Fibroblast of mammary gland (primary cell): Measurements from ENCODE around the gene ATRN.

Experiments used
- DNase-seq: peaks from one replicate; pipeline ENCODE4 v3.0.0-alpha.2; 2010; ENCODE audit warnings: low read depth
- H3K4me3 ChIP-seq: 2 replicates; pipeline ENCODE4 v1.5.1; 2011; ENCODE audit warnings: low read depth, mild to moderate bottlenecking, low read length, moderate library complexity; ENCODE audit not compliant: control insufficient read depth
- TF ChIP-seq, protein P1 (sequence below): conservative IDR thresholded peaks from 2 replicates; pipeline ENCODE4 v1.5.1; 2011; ENCODE audit warnings: low read depth, low read length, inconsistent platforms; ENCODE audit not compliant: control insufficient read depth, insufficient read depth

Gene ATRN

GRCh38 chr20:3541887-3542721, 71.3 kb downstream of the ATRN start:
- TF ChIP-seq, protein P1, sequence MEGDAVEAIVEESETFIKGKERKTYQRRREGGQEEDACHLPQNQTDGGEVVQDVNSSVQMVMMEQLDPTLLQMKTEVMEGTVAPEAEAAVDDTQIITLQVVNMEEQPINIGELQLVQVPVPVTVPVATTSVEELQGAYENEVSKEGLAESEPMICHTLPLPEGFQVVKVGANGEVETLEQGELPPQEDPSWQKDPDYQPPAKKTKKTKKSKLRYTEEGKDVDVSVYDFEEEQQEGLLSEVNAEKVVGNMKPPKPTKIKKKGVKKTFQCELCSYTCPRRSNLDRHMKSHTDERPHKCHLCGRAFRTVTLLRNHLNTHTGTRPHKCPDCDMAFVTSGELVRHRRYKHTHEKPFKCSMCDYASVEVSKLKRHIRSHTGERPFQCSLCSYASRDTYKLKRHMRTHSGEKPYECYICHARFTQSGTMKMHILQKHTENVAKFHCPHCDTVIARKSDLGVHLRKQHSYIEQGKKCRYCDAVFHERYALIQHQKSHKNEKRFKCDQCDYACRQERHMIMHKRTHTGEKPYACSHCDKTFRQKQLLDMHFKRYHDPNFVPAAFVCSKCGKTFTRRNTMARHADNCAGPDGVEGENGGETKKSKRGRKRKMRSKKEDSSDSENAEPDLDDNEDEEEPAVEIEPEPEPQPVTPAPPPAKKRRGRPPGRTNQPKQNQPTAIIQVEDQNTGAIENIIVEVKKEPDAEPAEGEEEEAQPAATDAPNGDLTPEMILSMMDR: no peak
- no peak for DNase-seq

GRCh38 chr20:3543901-3544507, 73.2 kb downstream of the ATRN start:
- H3K4me3 ChIP-seq: no peak overlapping the region
- TF ChIP-seq, protein P1: no peak
- no peak for DNase-seq

More at GRCh38 chr20:3541887-3542721, 71.3 kb downstream of the ATRN start:
- no peak overlapping the region for H3K4me3 ChIP-seq

DNA sequence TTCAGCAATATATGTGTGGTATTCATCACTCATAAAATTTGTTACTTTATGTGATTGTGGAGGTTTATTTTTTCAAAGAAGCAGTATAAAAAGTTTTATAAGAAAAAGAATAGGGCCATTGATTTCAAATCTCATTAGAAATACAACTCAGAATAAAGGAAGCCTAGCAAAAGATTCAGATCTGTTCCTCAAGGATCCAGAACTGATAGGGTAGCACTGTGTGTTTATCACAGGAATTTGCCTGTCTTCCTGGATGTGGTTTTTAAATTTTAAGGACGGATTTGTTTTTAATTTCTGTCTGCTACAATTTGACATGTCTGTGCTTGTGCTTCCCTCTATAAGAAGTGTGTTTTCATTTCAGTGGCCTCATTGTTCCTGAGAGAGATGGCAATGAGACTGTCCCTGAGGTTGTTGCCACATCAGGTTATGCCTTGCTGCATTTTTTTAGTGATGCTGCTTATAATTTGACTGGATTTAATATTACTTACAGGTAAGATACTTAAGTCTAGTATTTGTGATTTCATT, 74.6 kb downstream of the ATRN start:
- H3K4me3 ChIP-seq: no peak overlapping the region
- no peak for DNase-seq
- TF ChIP-seq, protein P1: no peak

DNA sequence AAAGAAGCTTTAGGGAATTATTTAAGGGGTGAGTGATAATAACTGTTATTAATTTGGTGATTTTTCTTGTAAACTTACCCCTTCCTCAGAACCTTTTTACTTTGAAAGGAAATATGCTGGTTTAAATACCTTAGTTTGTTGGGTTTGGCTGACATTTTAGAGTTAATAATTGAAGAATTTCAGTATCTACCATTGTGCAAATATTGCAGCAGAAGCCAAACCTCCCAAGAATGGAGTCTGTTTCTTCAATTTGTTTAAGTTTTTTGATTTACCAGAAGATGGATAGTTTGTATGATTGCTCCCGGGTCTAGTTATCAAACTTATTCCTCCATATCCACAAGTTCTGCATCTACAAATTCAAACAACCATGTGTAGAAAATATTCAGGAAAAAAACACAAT, 77.1 kb downstream of the ATRN start:
- TF ChIP-seq, protein P1: no peak
- no peak for DNase-seq
- no peak overlapping the region for H3K4me3 ChIP-seq

GRCh38 chr20:3550837-3551236, 80.0 kb downstream of the ATRN start:
- no peak overlapping the region for H3K4me3 ChIP-seq
- DNase-seq: no peak
- TF ChIP-seq, protein P1: no peak

- TF ChIP-seq, protein P1: no peak
- DNase-seq: peak; percentile 30
- H3K4me3 ChIP-seq: no peak overlapping the region
Observed at GRCh38 chr20:3551681-3552434, 81.0 kb downstream of the ATRN start.
